SH-SY5Y (cell line): ENCODE data around the gene RASL10A.

ENCODE experiments used
- GATA2 ChIP-seq: IDR thresholded peaks from 2 replicates; pipeline ENCODE4 v1.6.1; 2011; ENCODE audit warnings: mild to moderate bottlenecking, low read depth, low read length
- GATA3 ChIP-seq: IDR thresholded peaks from 2 replicates; pipeline ENCODE4 v1.6.1; 2011; ENCODE audit warnings: low read depth, mild to moderate bottlenecking, low read length, moderate library complexity

RASL10A gene

DNA sequence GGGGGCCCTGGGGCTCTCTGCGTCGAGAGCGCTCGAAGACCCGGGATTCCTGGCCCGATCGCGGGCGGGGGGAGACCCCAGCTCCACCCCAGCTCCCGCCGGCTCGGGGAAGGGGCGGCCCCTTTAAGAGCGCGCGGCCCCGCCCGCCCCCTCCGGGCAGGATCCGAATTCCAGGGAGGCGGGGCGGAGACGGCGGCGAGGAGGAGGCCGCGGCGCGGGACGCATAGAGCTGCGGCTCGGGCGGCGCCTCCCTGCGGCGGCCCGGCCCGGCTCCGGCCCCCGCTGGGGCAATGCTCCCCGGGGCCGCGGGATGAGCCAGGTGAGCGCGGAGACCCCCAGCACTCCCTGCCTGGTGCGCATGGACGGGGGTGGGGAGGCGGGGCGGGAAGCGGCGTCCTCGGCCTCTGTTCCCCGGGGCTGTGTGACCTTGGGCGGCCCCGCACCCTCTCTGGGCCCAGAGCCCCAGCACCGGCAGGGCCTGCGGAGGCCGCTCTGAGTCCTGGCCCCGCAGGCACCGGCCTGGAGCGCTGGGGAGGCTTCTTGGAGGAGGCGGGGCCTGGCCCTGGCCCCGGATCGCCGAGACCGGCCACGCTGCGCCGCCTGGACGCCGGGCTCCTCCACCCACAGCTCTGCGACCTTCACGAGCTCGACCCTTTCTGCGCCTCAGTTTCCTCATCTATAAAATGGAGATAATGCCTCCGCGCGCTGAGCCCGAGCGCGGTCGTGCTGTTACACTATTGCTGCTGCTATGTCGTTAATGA, 8.5 kb downstream of the RASL10A start:
- TF ChIP-seq GATA3, result no peak
- no peak for TF ChIP-seq GATA2

GRCh38 chr22:29306175-29306834, 9.2 kb downstream of the RASL10A start, which contains the start of gene GAS2L1:
TSS of gene GAS2L1 (plus strand) at chr22:29306650. CDS start at chr22:29308106, 1,456 bp downstream.
- TF ChIP-seq GATA2 (no peak), GATA3 (no peak)

GRCh38 chr22:29305836-29306174, 9.7 kb downstream of the RASL10A start:
- TF ChIP-seq GATA2, result no peak

- no peak for TF ChIP-seq GATA3
- TF ChIP-seq GATA2, result no peak
Observed at GRCh38 chr22:29302681-29303465, 12.6 kb downstream of the RASL10A start.

- no peak for TF ChIP-seq GATA2
- no peak for TF ChIP-seq GATA3
Observed at GRCh38 chr22:29302402-29302680, 13.2 kb downstream of the RASL10A start.

- no peak for TF ChIP-seq GATA3
- no peak for TF ChIP-seq GATA2
Observed at GRCh38 chr22:29301716-29302401, 13.6 kb downstream of the RASL10A start.

DNA sequence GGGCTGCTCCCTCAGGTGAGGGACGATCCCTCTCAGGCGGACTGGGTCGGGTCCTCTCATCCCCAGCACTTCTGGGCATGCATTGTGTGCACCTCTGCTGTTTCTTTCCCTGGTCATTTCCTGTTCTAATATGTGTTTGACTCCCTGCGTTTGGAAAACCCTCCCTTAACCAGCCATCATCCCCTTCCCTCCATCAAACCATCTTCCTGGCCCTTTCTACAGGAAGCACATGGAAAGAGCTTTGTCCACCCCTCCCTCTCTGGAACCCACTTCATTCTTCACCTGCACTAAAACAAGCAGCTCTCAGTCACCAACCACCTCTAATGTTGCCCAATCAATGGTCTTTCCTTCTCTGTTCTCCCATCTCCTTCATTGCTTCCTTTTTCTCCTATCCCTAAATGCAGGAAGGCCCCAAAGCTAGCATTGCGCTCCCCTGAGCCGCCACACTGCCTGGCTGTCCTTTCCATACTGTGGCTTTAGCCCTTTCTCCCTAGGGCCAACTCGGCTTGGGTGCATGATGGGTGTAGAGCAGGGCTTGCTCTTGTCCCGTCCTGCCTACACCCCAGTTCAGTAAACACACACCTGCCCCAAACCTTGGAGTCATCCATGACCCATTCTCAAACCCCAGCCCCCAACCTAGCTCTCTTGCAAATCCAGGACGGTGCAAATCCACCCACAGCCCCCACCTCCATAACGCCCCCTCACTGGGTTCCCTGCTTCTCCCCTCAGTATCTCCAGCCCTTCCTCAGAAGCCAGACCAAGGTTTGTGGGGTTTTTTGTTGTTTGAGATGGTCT, 14.5 kb downstream of the RASL10A start:
- TF ChIP-seq GATA3 (no peak), GATA2 (no peak)

DNA sequence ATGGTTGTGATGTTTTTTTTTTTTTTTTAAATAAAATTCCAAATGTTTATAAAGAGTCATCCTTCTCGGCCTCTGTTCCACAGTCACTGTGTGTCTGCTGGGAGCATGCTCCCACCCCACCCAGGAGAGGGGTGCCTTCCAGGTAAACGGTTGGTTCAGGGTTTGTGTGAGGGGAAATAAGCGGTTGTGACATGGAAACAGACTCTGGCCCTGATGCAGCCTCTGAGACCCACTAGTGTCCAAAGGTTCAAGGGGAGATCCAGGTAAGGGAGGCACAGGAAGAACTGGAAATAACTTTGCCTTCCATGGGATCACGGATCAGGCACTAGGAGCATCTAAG, 15.1 kb downstream of the RASL10A start:
- no peak for TF ChIP-seq GATA2
- TF ChIP-seq GATA3, result no peak

GRCh38 chr22:29299136-29299900, 16.2 kb downstream of the RASL10A start:
- TF ChIP-seq GATA2, result no peak
- no peak for TF ChIP-seq GATA3

GRCh38 chr22:29298641-29299040, 16.9 kb downstream of the RASL10A start:
- TF ChIP-seq GATA2, result no peak
- TF ChIP-seq GATA3, result no peak

- TF ChIP-seq GATA2 (no peak), GATA3 (no peak)
Observed at GRCh38 chr22:29292379-29292778, 23.1 kb downstream of the RASL10A start.

DNA sequence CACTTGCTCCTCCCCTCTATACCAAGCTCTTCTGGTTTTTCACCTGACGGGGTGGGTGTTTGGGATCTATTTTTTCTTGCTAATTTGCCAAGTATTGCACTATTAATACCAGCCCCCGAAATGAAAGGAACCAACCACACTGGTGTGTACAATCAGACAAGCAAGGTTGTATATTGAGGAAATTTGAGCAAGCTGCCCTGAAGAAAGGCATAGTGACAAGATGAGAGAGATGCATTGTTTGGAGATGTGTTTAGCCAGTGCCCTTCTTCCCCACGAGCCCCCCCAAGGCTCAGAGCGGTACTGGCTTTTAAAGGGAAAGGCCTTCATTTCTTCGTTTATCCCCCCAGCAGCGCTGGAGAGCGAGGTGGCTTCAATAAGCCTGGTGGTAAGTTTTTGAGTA, 24.3 kb downstream of the RASL10A start:
- TF ChIP-seq GATA3 (no peak), GATA2 (no peak)

- TF ChIP-seq GATA2 (no peak), GATA3 (no peak)
Observed at GRCh38 chr22:29290061-29290460, 25.4 kb downstream of the RASL10A start.

GRCh38 chr22:29288837-29289236, 26.7 kb downstream of the RASL10A start:
- no peak for TF ChIP-seq GATA3
- no peak for TF ChIP-seq GATA2
